K562 (cell line): ENCODE data around the gene GRIK3. TPM values are rescaled to one million over a fixed set of nuclear protein-coding genes. Genes with fewer than 3 reads are reported as not detected.

Experiments
- ATAC-seq: fragments of 200-7000 bp; cut with Tn5 transposase; 3 replicates; pipeline ENCODE4 v1.9.1; 2020; ENCODE audit warnings: moderate library complexity
- BruUV-seq: library from RNA; stranded (reverse); fragments of 400-500 nt; replicated peaks from 2 replicates; lab custom pipeline; 2021; lab: Mats Ljungman, UMichigan
- CTCF ChIA-PET: fragments of 300-600 bp; formaldehyde crosslinking; extraction: SDS; loops from one replicate; lab custom pipeline; 2021; ENCODE audit warnings: low intra/inter-chr PET ratio; lab: Yijun Ruan, JAX
- POLR2A ChIA-PET: fragments of 300-600, 350-650 bp; sonication (Branson Sonifier 250); formaldehyde crosslinking; extraction: SDS; loops from one replicate; lab custom pipeline; 2021; ENCODE audit warnings: antibody characterized with exemption, inconsistent platforms; lab: Yijun Ruan, JAX
- DNase-seq, 4 experiments: peaks; one replicate each; pipeline versions ENCODE4 v3.0.0 to v3.0.0-alpha.2; 2011 to 2018; ENCODE audit warnings: low spot score in 3 of 4, mixed read lengths in 3 of 4; ENCODE audit errors: extremely low read depth in 1 of 4
- FAIRE-seq: peaks from 2 replicates; lab custom pipeline; 2011; peaks lifted over from hg19 to GRCh38; lab: Jason Lieb, UNC
- H2AFZ ChIP-seq: 2 replicates; pipeline ENCODE4 v1.6.0; 2011; ENCODE audit warnings: low read depth, low read length, control low read depth, inconsistent platforms
- H3K27ac ChIP-seq: fragments of 200-600 bp; 3 replicates; pipeline ENCODE4 v1.8.0; 2011; ENCODE audit warnings: low read depth, mild to moderate bottlenecking, control low read depth, inconsistent platforms, low read length, moderate library complexity, mixed read lengths; ENCODE audit errors: extremely low read depth
- H3K27me3 ChIP-seq, 2 experiments: fragments of 300-600 bp in 1 of 2; 2 replicates in 1 of 2; 3 replicates in 1 of 2; pipeline versions ENCODE4 v1.6.0 to v1.8.0; 2011; ENCODE audit warnings: inconsistent platforms in 2 of 2, low read length in 2 of 2, mild to moderate bottlenecking in 1 of 2, mixed read lengths in 1 of 2, moderate library complexity in 1 of 2; ENCODE audit not compliant: control insufficient read depth in 2 of 2, insufficient read depth in 2 of 2
- H3K36me3 ChIP-seq: fragments of 300-600 bp; 3 replicates; pipeline ENCODE4 v1.8.0; 2011; ENCODE audit warnings: mild to moderate bottlenecking, low read length, inconsistent platforms; ENCODE audit not compliant: control insufficient read depth, insufficient read depth
- H3K4me1 ChIP-seq, 2 experiments: fragments of 200-600 bp in 1 of 2; replicated peaks in 1 of 2; 2 replicates in 1 of 2; 3 replicates in 1 of 2; pipeline versions ENCODE4 v1.5.1 to v1.8.0; 2011; ENCODE audit warnings: inconsistent platforms in 2 of 2, low read length in 2 of 2, mild to moderate bottlenecking in 1 of 2, mixed read lengths in 1 of 2, moderate library complexity in 1 of 2; ENCODE audit not compliant: control insufficient read depth in 2 of 2, insufficient read depth in 2 of 2
- H3K4me2 ChIP-seq: 2 replicates; pipeline ENCODE4 v1.6.1; 2011; ENCODE audit warnings: low read length, control low read depth, inconsistent platforms, mixed read lengths; ENCODE audit not compliant: insufficient read depth
- H3K4me3 ChIP-seq: fragments of 200-600 bp; sonication (generic), shearing (Covaris generic); 2 replicates; pipeline ENCODE4 v1.5.1; 2016; ENCODE audit warnings: control low read depth, inconsistent platforms
- H3K79me2 ChIP-seq: fragments of 200-600 bp; 3 replicates; pipeline ENCODE4 v1.8.0; 2011; ENCODE audit warnings: low read length, inconsistent platforms; ENCODE audit not compliant: control insufficient read depth, insufficient read depth
- H3K9ac ChIP-seq, 2 experiments: 2 replicates each; pipeline versions ENCODE4 v1.6.0 to v1.6.1; 2011; ENCODE audit warnings: low read depth in 2 of 2, low read length in 2 of 2, control low read depth in 1 of 2, inconsistent platforms in 1 of 2, mild to moderate bottlenecking in 1 of 2, mixed read lengths in 1 of 2; ENCODE audit not compliant: insufficient read depth in 1 of 2
- H3K9me1 ChIP-seq: one replicate; pipeline ENCODE4 v1.6.0; 2011; ENCODE audit warnings: inconsistent platforms, mild to moderate bottlenecking, low read length, moderate library complexity; ENCODE audit not compliant: control insufficient read depth, insufficient read depth
- H3K9me3 ChIP-seq: replicated peaks from 2 replicates; pipeline ENCODE4 v1.5.1; 2011; ENCODE audit warnings: low read depth, low read length, inconsistent platforms; ENCODE audit not compliant: control insufficient read depth, insufficient read depth
- H4K20me1 ChIP-seq: replicated peaks from 2 replicates; pipeline ENCODE4 v1.6.1; 2011; ENCODE audit warnings: low read length, inconsistent platforms, mixed read lengths; ENCODE audit not compliant: control insufficient read depth, insufficient read depth
- BDP1 ChIP-seq: IDR thresholded peaks from 3 replicates; pipeline ENCODE4 v1.6.1; 2011; ENCODE audit not compliant: insufficient read length, insufficient read depth
- BRD9 ChIP-seq: fragments of 450-650 bp; IDR thresholded peaks from 2 replicates; pipeline ENCODE4 v1.6.1; 2018; ENCODE audit warnings: low read depth; ENCODE audit not compliant: partially characterized antibody
- CREB3L1 ChIP-seq: fragments of 450-650 bp; IDR thresholded peaks from 2 replicates; pipeline ENCODE4 v1.6.1; 2014; ENCODE audit warnings: low read depth, mild to moderate bottlenecking, moderate library complexity, borderline replicate concordance
- CTBP1 ChIP-seq: fragments of 450-650 bp; IDR thresholded peaks from 2 replicates; pipeline ENCODE4 v1.6.1; 2016; ENCODE audit warnings: borderline replicate concordance
- PBX2 ChIP-seq, 2 experiments: IDR thresholded peaks in 1 of 2; conservative IDR thresholded peaks in 1 of 2; 2 replicates each; pipeline ENCODE4 v1.6.1; 2016; ENCODE audit warnings: low read depth in 2 of 2, mild to moderate bottlenecking in 1 of 2, missing compliant biosample characterization in 1 of 2, missing genetic modification characterization in 1 of 2, moderate library complexity in 1 of 2
- PHTF2 ChIP-seq: fragments of 250-450 bp; sonication (Bioruptor Pico); IDR thresholded peaks from 2 replicates; pipeline ENCODE4 v1.5.0; 2021; ENCODE audit warnings: mild to moderate bottlenecking
- PKNOX1 ChIP-seq: fragments of 450-650 bp; IDR thresholded peaks from 2 replicates; pipeline ENCODE4 v1.6.1; 2016
- RFX1 ChIP-seq: fragments of 450-650 bp; IDR thresholded peaks from 2 replicates; pipeline ENCODE4 v1.6.1; 2016; ENCODE audit warnings: mild to moderate bottlenecking, moderate library complexity
- RNF2 ChIP-seq: sonication (generic); IDR thresholded peaks from 2 replicates; pipeline ENCODE4 v1.6.1; 2016
- SUPT5H ChIP-seq: fragments of 450-650 bp; IDR thresholded peaks from 2 replicates; pipeline ENCODE4 v1.6.1; 2016
- TAF15 ChIP-seq: fragments of 200-400 bp; formaldehyde crosslinking; IDR thresholded peaks from 2 replicates; pipeline ENCODE4 v1.6.1; 2017; ENCODE audit warnings: mild to moderate bottlenecking, low read depth, low read length, moderate library complexity
- XRCC5 ChIP-seq: fragments of 200-400 bp; formaldehyde crosslinking; IDR thresholded peaks from 2 replicates; pipeline ENCODE4 v1.6.1; 2017; ENCODE audit warnings: low read depth, mild to moderate bottlenecking, low read length
- ZNF146 ChIP-seq: IDR thresholded peaks from one replicate; pipeline ENCODE4 v1.6.1; 2018; ENCODE audit warnings: missing compliant biosample characterization; ENCODE audit not compliant: unreplicated experiment
- ZNF165 ChIP-seq: fragments of 250-450 bp; sonication (Bioruptor Pico); IDR thresholded peaks from 2 replicates; pipeline ENCODE4 v1.4.0; 2020; ENCODE audit warnings: borderline replicate concordance
- ZNF23 ChIP-seq: fragments of 250-450 bp; sonication (Bioruptor Pico); IDR thresholded peaks from 2 replicates; pipeline ENCODE4 v1.4.0; 2020; ENCODE audit warnings: mild to moderate bottlenecking
- ZNF347 ChIP-seq: fragments of 450-650 bp; formaldehyde crosslinking; IDR thresholded peaks from 2 replicates; pipeline ENCODE4 v1.4.0; 2020; ENCODE audit warnings: low read depth, mild to moderate bottlenecking, moderate library complexity
- ZNF699 ChIP-seq: fragments of 250-450 bp; sonication (Bioruptor Pico); IDR thresholded peaks from 2 replicates; pipeline ENCODE4 v1.8.0; 2021; ENCODE audit warnings: mild to moderate bottlenecking, moderate library complexity; ENCODE audit not compliant: insufficient replicate concordance
- WGBS: fragments of 100-300 bp; shearing (Covaris generic); methylation state at CpG from one replicate; pipeline ENCODE4 v1.1.6; 2016; ENCODE audit warnings: low coverage, mixed read lengths; ENCODE audit not compliant: insufficient coverage; ENCODE audit errors: missing lambda C conversion rate; 5-methylcytosine and 5-hydroxymethylcytosine counted together
- in situ Hi-C: fragments of 300-500 bp; cut with MboI; formaldehyde crosslinking; loops from 4 replicates; pipeline ENCODE4 v1.15.0; 2018; ENCODE audit warnings: inconsistent platforms, mixed read lengths
- intact Hi-C: fragments of 100-400 bp; cut with micrococcal nuclease; formaldehyde crosslinking; loops from 2 replicates; pipeline ENCODE4 v1.14.2; 2022
- polyA plus RNA-seq, 8 experiments: library from polyadenylated mRNA; depleted of rRNA in 4 of 8; stranded (reverse) in 5 of 8; unstranded in 3 of 8; fragments of >200 nt; fragmentation: Nextera tagmentation in 2 of 8; fragmentation: Illumina TruSeq in 1 of 8; extraction: Ambion mirVana in 2 of 8; extraction: Trizol in 1 of 8; gene quantifications; 2 replicates each; pipeline versions ENCODE4 v1.2.1 to v1.2.3, GENCODE V29; 2011 to 2014; ENCODE audit warnings: inconsistent platforms in 1 of 8, missing spikeins in 1 of 8
- total RNA-seq, 7 experiments: library from RNA; depleted of rRNA in 6 of 7; stranded (reverse); fragments of >200 nt in 6 of 7; fragmentation: Illumina TruSeq in 2 of 7; extraction: Trizol in 2 of 7; gene quantifications; 2 replicates each; pipeline versions ENCODE4 v1.2.1 to v1.2.3, GENCODE V29; 2011 to 2021; ENCODE audit warnings: low replicate concordance in 1 of 7
- TF ChIP-seq, protein P1 (sequence below): fragments of 250-450 bp; sonication (Bioruptor Pico); IDR thresholded peaks from 2 replicates; pipeline ENCODE4 v1.6.1; 2021; ENCODE audit warnings: mild to moderate bottlenecking

The GRIK3 gene
- total and polyA plus RNA-seq, 9 of the 15 experiments (the other 6 are each of a cell fraction or from before 2014, with no cell fraction given) = not detected

- TF ChIP-seq BRD9 = no peak
- no peak for TF ChIP-seq XRCC5
- no peak for TF ChIP-seq CREB3L1
- no peak for TF ChIP-seq ZNF699 (CRISPR knock-in tag)
- TF ChIP-seq TAF15 = no peak
- TF ChIP-seq ZNF146 (CRISPR knock-in tag) = no peak
- no peak for TF ChIP-seq RNF2
- TF ChIP-seq ZNF165 = no peak
- no peak for TF ChIP-seq PHTF2 (CRISPR knock-in tag)
- no peak for TF ChIP-seq ZNF23 (CRISPR knock-in tag)
Measured at GRCh38 chr1:36847186-36847585, 187.1 kb downstream of the GRIK3 start (continued).

DNA sequence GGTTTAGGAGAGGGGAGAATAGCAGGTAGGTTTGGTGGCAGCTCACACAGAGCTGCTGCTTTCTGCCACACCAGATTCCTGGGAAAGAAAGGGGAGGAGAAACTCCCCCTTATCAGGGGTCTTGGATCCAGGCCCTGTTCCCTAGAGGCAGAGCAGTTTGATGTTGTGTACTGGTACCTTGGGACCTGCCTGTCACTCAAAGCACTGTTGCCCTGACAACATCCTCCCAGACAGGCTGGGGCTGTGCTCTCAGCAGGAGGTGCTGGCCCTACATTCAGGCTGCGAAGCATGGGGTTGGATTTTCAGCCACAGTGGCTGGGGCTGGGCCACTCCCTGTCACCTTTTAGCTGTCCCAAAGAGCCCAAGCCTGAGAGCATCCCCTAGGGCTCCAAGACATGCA, 188.0 kb downstream of the GRIK3 start:
- intact Hi-C loops = no loop called here
- Histone ChIP-seq H3K4me1 (no peaks in the 10 kb centered on the region), H4K20me1 (peaks cover 17% of the 10 kb centered on the region), H3K27ac (no peak overlapping the region), H2AFZ (no peak overlapping the region), H3K79me2 (no peaks in the 10 kb centered on the region), H3K36me3 (no peaks in the 10 kb centered on the region), H3K27me3 (peaks cover 31 to 74% of the 10 kb centered on the region in 2 experiments), H3K9ac (no peak overlapping the region), H3K9me3 (no peaks in the 10 kb centered on the region), H3K9me1 (no peaks in the 10 kb centered on the region), H3K4me2 (no peak overlapping the region), H3K4me3 (no peak overlapping the region)
- TF ChIP-seq CTBP1 (peak; percentile 31; the same call in 1 of the 2 replicates), SUPT5H (no peak), PBX2 (CRISPR knock-in tag; IDR thresholded peaks at IDR 0.05; ENCODE audit: low read depth) (peak; percentile 57), PBX2 (tag; conservative IDR thresholded peaks at IDR 0.05; ENCODE audit: low read depth) (peak; percentile 39), ZNF347 (CRISPR knock-in tag) (no peak), PKNOX1 (peak; percentile 94), BDP1 (no peak), RFX1 (peak; percentile 75)
- TF ChIP-seq, protein P1, sequence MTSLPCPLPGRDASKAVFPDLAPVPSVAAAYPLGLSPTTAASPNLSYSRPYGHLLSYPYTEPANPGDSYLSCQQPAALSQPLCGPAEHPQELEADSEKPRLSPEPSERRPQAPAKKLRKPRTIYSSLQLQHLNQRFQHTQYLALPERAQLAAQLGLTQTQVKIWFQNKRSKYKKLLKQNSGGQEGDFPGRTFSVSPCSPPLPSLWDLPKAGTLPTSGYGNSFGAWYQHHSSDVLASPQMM (CRISPR knock-in tag) = no peak
- POLR2A ChIA-PET = interaction anchor here (0.6 kb wide), 1 partner anchor 10 kb away, joined by 3 read pairs; no protein-coding TSS in a partner anchor
- WGBS = 0% methylated on average over 1 of the region's 1 CpG
- in situ Hi-C loops = no loop called here
- ATAC-seq (peak; percentile 46), DNase-seq (no peak), FAIRE-seq (no peak)
- CTCF ChIA-PET = no interaction called here
- BruUV-seq = no TSS peak
